Lower leg skin (tissue), 4 donors: ENCODE measurements around the gene SETD1A. TPM values are rescaled to one million over a fixed set of nuclear protein-coding genes. Genes with fewer than 3 reads are reported as not detected.

Experiments used
- DNase-seq, 2 donors: peaks; one replicate each; pipeline ENCODE4 v3.0.0-alpha.2; 2019; ENCODE audit warnings: low spot score in 2 of 2
- H3K4me3 ChIP-seq: fragments of 200-600 bp; sonication (generic); 2 replicates; pipeline ENCODE4 v1.5.1; 2017; ENCODE audit warnings: mild to moderate bottlenecking, low read depth; ENCODE audit not compliant: poor library complexity, severe bottlenecking
- CTCF ChIP-seq, 3 donors: fragments of 450-650 bp; IDR thresholded peaks; one replicate each; pipeline ENCODE4 v1.5.1; 2016; ENCODE audit warnings: antibody characterized with exemption in 3 of 3, mild to moderate bottlenecking in 3 of 3, moderate library complexity in 2 of 3
- POLR2A ChIP-seq, 2 donors: fragments of 450-650 bp; IDR thresholded peaks; one replicate each; pipeline ENCODE4 v1.6.1; 2016 to 2017; ENCODE audit warnings: antibody characterized with exemption in 2 of 2, mild to moderate bottlenecking in 1 of 2, moderate library complexity in 1 of 2
- WGBS, 2 donors: methylation state at CpG; one replicate each; pipeline ENCODE4 v1.1.5; 2018; 5-methylcytosine and 5-hydroxymethylcytosine counted together
- intact Hi-C: fragments of 100-400 bp; cut with DNase I; formaldehyde crosslinking; loops from one replicate; pipeline ENCODE4 v1.15.0; 2023; ENCODE audit warnings: low total_unique reads
- total RNA-seq, 4 donors: library from RNA; depleted of rRNA; stranded (reverse); fragments of >200 nt; gene quantifications; one replicate each; pipeline ENCODE4 v1.1.0, GENCODE V29; 2016

Gene SETD1A
- total RNA-seq: 10 to 100 TPM in 3 of 4 donors, 1 to 10 TPM in 1; 9.2 to 22.4 (median 10.7) TPM

DNA sequence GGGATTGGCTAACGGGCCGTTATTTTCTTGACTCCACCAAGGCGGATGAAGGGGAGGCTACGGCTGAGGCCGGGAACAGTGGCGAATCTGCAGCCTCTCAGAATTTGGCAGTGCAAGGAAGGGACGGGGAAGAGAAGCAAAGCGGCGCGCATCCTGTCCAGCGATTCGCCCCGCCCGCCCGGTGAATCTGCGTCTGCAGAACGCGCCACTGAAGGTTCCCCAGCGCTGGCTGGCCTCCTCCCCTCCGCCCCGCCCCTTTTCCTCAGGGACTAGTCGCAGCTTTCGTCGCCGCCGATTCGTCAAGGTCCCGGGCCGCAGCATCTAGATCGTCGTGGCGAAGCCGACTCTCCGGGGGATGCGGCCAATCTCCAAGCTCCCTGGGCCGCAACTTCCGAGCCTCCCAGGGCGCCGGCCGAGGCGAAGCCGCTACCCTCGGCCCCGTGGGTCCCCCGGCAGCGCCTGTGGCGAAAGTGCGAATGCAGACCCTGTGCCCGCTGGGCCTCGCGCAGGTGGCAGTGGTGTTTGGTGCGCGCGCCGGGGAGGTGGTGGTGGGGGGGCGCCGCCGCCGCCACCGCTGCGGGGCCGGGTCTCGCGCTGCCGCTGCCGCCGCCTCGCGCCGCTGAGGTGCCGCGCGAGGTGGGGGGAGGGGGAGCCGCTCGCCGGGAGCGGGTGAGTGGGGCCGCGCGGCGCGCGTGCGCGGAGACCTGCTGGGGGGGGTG is at the start of gene SETD1A:
Gene SETD1A (plus strand): TSS at position 299 of the 719 bp plus-strand sequence. CDS start 978 bp downstream, outside the sequence.
- TF ChIP-seq POLR2A (IDR thresholded peaks at IDR 0.05): no peak
- TF ChIP-seq CTCF (IDR thresholded peaks at IDR 0.05): no peak
- intact Hi-C loops: no loop called here
- H3K4me3 ChIP-seq: peak within 1 kb of the TSS; percentile 75
- DNase-seq: peak; percentile 96 to 99
- WGBS, 2 donors: 1% methylated on average over 44 to 58 of the region's 85 CpGs

GRCh38 chr16:30910427-30911029 is 47.0 kb upstream of the SETD1A start:
- intact Hi-C loops: no loop called here
- WGBS, 2 donors: 32 to 39% methylated on average over 15 to 18 of the region's 18 CpGs
- DNase-seq: peak in 1 of 2 donors; percentile 90
- TF ChIP-seq POLR2A (IDR thresholded peaks at IDR 0.05) (no peak), CTCF (IDR thresholded peaks at IDR 0.05) (no peak)
- H3K4me3 ChIP-seq: no peak overlapping the region

GRCh38 chr16:30912794-30913412 is 44.7 kb upstream of the SETD1A start:
- WGBS, 2 donors: 84 to 89% methylated on average over 6 of the region's 6 CpGs
- no peak for TF ChIP-seq POLR2A (IDR thresholded peaks at IDR 0.05)
- TF ChIP-seq CTCF (IDR thresholded peaks at IDR 0.05): no peak

GRCh38 chr16:30914830-30915229 is 42.7 kb upstream of the SETD1A start:
- no peak for TF ChIP-seq POLR2A (IDR thresholded peaks at IDR 0.05)
- no peak for TF ChIP-seq CTCF (IDR thresholded peaks at IDR 0.05)
- intact Hi-C loops: no loop called here
- WGBS, 2 donors: 68 to 81% methylated on average over 3 of the region's 3 CpGs
- H3K4me3 ChIP-seq: no peak overlapping the region
- no peak for DNase-seq

More at GRCh38 chr16:30912794-30913412, 44.7 kb upstream of the SETD1A start:
- intact Hi-C loops: no loop called here
- H3K4me3 ChIP-seq: no peak overlapping the region
- DNase-seq: no peak

DNA sequence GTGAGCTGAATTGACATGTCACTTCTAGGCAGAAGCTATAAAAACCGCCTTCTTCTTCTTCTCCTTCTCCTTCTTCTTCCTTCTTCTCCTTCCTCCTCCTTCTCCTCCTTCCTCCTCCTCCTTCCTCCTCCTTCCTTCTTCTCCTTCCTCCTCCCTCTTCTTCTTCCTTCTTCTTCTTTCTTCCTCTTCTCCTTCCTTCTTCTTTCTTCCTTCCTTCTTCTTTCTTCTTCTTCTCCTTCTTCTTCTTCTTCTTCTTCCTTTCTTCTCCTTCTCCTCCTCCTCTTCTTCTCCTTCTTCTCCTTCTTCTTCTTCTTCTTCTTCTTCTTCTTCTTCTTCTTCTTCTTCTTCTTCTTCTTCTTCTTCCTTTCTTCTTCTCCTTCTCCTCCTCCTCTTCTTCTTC is 38.9 kb upstream of the SETD1A start:
- TF ChIP-seq POLR2A (IDR thresholded peaks at IDR 0.05) (no peak), CTCF (IDR thresholded peaks at IDR 0.05) (no peak)
- no peak for DNase-seq
- intact Hi-C loops: no loop called here
- H3K4me3 ChIP-seq: no peak overlapping the region
- WGBS, 2 donors: 91 to 92% methylated on average over 1 of the region's 1 CpG
